ELR (cell line): ENCODE measurements around the gene UBE2J2.

Source experiments
- DNase-seq: peaks from one replicate; pipeline ENCODE4 v3.0.0-alpha.2; 2015; ENCODE audit warnings: low read depth

The UBE2J2 gene

GRCh38 chr1:1211541-1212441 lies 61.9 kb downstream of the UBE2J2 start:
- DNase-seq: no peak

- DNase-seq: no peak
Measured at GRCh38 chr1:1210726-1211540, 62.7 kb downstream of the UBE2J2 start.

- DNase-seq: no peak
Measured at GRCh38 chr1:1208713-1209433, 64.8 kb downstream of the UBE2J2 start.

GRCh38 chr1:1207571-1207892 lies 66.1 kb downstream of the UBE2J2 start:
- DNase-seq: no peak

- no peak for DNase-seq
Measured at GRCh38 chr1:1206966-1207531, 66.6 kb downstream of the UBE2J2 start.

GRCh38 chr1:1206376-1206965 lies 67.2 kb downstream of the UBE2J2 start, which contains the start of gene TNFRSF18:
Gene TNFRSF18 (minus strand): TSS chr1:1206592. CDS start chr1:1206571, 21 bp downstream.
- DNase-seq: no peak

DNA sequence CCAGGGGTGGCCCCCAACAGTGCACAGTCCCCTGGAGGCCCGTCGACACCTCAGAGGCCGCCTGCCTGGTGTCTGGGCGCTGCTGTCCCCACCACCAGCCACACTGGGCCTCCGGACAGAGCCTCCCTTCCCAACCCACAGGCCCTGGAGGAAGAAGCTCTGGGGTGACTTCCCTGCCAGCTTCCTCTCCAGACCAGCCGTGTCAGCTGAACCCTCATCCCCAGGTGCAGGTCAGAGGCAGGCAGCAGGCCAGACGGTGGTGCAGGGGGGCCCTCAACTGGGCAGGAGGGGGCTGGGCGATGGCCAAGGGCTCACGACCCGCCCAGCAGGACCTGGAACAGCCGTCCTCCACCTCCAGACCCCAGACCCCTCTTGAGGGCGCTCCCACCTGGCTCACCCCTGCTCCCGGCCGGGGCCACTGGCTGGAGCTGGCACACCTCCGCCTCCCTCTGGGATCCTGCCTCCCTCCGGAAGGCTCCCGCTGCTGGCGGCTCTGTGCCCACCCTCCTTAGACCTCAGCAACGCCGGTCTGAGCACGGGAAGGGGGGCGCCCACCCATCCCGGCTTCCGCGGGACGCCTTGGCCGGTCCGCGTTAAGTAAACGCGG lies 67.8 kb downstream of the UBE2J2 start:
- DNase-seq: no peak

DNA sequence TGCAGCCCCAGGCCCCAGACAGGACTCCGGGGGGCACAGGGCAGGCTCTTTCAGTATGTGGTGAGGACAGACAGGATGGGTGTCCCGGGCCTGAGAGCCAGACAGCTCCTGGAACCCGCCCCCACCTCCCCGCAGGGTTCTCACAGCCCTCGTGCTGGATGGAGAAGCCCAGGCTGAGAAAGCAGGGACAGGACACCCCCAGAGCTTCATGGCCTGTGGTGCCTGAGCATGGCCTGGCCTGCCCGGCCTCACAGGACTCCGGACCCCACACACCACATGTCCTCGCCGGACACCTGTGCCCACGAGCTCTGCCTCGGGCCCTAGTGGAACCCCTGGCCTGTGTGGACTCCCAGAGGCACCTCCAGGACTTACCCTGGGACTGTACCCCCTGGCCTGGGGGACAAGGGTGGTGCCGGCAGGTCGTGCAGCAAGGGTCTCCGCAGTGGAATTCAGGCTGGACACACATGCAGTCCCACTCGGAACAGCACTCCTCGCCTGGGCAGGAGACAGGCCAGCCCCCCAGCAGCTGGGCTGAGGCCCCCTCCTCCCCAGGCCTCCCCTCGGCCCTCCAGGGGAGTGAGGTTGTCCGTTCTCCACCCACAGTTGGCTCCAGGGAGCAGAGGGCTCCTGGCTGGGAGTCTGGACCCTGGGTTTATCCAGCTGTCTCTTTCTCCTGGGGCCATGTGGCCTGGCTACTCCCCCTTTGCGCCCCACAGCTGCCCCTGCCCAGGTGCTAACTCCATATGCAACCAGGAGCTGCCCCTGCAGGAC lies 68.5 kb downstream of the UBE2J2 start:
- DNase-seq: no peak

- DNase-seq: no peak
Measured at GRCh38 chr1:1204425-1204920, 69.2 kb downstream of the UBE2J2 start.
